Activated CD8-positive, alpha-beta memory T cell treated with anti-CD3 and anti-CD28 coated beads for 36 hours (primary cell): ENCODE data around the gene MTERF4. TPM values are rescaled to one million over a fixed set of nuclear protein-coding genes. Genes with fewer than 3 reads are reported as not detected.
"Not testable (repeated sequence)": the region's sequence is repeated elsewhere in the genome, so short reads cannot be mapped to it uniquely, and the experiment has no call there.

ENCODE experiments used
- CTCF ChIA-PET: fragments of 350-600 bp; sonication (Branson Sonifier 250); formaldehyde crosslinking; loops from one replicate; lab custom pipeline; 2021; ENCODE audit warnings: antibody characterized with exemption; lab: Charles Lee
- POLR2A ChIA-PET: fragments of 350-600 bp; sonication (Branson Sonifier 250); formaldehyde crosslinking; loops from one replicate; lab custom pipeline; 2021; ENCODE audit warnings: antibody characterized with exemption; lab: Charles Lee
- total RNA-seq, 2 experiments: library from RNA; stranded (reverse); gene quantifications; one replicate each; pipeline ENCODE4 v1.2.3, GENCODE V29; 2021

MTERF4 gene
- total RNA-seq, 2 experiments from 2014 or later = 41.3 to 41.4 TPM

DNA sequence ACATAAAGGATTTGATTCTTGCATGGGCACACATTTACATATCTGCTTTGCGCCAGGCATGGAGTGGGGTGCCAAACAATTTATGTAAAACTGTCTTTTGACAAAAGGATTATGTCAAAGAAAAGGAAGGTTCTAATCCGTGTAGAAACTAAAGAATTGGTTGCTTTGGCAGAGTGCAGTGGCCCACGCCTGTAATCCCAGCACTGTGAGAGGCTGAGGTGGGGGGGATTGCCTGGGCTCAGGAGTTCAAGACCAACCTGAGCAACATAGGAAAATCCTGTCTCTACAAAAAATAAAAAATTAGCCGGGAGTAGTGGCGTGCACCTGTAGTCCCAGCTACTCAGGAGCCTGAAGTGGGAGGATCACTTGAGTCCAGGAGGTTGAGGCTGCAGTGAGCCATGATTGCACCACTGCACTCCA is 1.1 kb upstream of the MTERF4 start:
- ChIA-PET POLR2A (no interaction called here), CTCF (interaction anchor here (0.7 kb wide), 1 partner anchor 201 kb away, joined by 4 read pairs; no protein-coding TSS in a partner anchor)

DNA sequence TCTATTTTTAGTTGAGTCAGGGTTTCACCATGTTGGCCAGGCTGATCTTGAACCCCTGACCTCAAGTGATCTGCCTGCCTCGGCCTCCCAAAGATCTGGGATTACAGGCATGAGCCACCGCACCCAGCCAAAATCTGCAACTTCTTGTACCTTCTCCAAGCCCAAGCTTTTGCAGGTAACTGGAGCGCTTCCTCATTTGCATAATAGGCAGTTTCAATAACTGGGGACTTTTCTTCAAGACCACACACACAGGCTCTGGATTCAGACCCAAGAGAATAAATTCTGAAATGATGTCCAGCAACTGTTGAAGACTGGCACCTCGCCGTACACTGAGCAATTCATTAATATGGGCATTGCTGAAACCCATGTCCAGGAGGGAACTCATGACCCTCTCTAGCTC is 2.8 kb downstream of the MTERF4 start:
- POLR2A ChIA-PET = no interaction called here
- CTCF ChIA-PET = interaction anchor here (1.5 kb wide), 1 partner anchor 50 kb away, joined by 4 read pairs; the partner anchor contains the start of gene PASK

DNA sequence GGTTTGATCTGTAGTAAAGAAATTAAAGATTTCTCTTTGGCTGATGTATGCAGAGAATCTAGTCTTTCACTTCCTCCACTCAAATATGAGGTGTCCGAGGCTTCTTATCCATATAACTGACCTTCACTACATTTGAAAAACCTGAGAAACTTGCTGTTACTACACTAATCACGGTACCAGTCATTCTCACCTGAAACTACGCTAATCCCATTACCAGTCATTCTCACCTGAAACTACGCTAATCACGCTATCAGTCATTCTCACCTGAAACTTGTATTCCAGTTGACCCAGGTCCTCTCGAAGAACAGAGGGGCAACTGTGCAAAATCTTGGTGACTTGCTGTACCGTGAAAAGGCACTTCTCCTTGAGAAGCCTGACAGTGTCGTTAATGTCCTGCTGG is 5.1 kb downstream of the MTERF4 start:
- CTCF ChIA-PET = interaction anchor here (0.6 kb wide), 1 partner anchor 19 kb away, joined by 3 read pairs; no protein-coding TSS in a partner anchor
- POLR2A ChIA-PET = no interaction called here

DNA sequence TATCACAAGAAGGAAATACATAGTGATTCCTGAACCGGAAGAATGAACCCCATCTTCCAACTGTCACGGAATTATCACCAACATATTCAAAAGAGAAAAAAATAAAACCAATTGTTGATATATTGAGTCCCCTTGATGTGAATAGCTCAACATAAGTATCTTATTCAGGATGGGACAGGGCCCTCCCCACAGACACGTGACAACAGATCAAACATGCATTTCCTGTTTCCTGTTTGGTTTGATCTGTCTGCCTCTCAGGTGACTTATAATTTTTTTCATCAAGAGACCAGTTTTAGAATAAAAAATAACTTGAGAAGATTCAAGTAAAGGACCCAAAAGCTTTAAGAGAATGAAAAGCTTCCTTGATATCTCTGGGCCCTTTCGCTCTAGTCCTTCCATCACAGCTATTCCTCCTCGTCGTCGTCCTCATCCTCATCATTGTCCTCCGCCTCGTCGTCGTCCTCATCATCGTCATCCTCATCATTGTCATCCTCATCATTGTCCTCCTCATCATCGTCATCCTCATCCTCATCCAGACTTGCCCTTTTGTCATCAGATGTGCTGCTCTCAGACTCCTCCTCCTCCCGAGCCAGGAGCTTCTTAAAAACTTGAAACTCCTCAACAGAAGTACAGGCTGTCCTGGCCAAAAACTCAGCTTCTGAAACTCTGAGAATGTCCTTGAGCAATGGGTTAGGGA is 6.3 kb downstream of the MTERF4 start:
- CTCF ChIA-PET = interaction anchor here (1.1 to 1.8 kb wide), 2 partner anchors 19 to 55 kb away, joined by 3 to 10 read pairs; partner anchors contain the start of gene PPP1R7
- POLR2A ChIA-PET = interaction anchor here (0.6 kb wide), 1 partner anchor 72 kb away, joined by 7 read pairs; no protein-coding TSS in a partner anchor

DNA sequence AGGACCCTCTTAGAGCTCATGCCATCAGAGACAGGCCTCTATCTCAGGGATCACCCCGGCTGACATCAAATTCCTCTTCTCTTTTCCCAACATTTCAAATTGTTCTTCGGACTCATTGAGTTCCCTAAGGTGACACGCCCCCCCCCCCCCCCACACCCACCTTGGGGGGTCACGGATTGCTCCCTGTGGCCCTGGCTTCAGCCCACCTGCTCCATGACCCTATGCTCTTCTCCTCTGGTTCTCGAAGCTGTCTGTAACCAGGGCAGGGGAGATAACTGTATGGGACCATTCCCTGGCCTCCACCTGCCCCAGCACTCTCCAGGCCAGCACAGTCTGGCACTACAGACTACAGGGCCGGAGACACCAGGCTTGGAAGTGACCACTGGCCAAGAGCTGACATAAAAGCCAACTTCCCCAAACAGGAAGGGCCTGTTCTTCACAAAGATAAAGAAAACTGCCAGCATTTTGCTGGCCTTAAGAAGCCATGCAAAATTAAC is 7.1 kb downstream of the MTERF4 start:
- ChIA-PET POLR2A (no interaction called here), CTCF (interaction anchor here (1.8 kb wide), 1 partner anchor 18 kb away, joined by 10 read pairs; no protein-coding TSS in a partner anchor)

DNA sequence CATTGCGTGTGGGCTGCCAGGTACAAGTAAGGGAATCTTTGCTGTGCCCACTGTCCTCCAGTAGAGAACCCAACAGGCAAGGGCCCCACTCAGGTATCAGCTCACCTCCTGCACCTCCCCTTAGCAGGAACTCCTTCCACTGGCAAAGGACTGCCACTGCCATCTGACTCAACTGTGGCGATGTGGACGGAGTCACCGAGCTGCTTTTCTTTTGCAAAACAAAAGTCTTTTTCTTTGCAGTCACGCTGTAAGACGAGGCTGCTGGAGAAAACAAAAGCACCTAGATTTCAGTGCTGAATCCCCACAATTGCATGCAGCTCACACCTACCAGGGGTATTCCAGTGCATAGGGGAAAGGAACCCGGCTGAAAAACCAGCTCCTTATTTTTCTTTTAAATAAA is 7.9 kb downstream of the MTERF4 start:
- ChIA-PET POLR2A (no interaction called here), CTCF (interaction anchor here (1.8 kb wide), 1 partner anchor 17 kb away, joined by 10 read pairs; no protein-coding TSS in a partner anchor)

DNA sequence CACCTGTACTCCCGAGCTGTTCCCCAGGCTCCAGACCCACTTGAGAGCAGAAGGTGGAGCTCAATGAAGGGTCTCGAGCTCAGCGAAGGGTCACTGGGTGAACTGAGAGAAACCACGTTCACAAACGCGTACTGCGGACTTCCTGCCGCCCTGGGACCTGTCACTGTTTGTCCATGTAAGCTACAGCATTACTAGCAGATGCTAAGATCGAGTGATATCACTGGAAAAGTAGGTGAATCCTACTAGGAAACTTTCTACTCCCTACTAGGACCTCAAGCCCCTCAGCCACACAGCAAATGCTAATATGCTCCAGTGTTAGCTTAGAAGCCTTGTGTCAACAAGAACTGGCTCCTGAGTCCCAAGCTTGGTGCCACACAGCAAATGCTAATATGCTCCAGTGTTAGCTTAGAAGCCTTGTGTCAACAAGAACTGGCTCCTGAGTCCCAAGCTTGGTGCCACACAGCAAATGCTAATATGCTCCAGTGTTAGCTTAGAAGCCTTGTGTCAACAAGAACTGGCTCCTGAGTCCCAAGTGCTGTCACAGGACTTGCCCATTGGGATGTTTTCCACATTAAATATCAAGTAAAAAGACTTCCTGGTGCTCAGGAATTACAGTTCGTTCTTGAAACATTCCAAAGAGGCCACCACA is 8.8 kb downstream of the MTERF4 start:
- POLR2A ChIA-PET = not testable (repeated sequence)

DNA sequence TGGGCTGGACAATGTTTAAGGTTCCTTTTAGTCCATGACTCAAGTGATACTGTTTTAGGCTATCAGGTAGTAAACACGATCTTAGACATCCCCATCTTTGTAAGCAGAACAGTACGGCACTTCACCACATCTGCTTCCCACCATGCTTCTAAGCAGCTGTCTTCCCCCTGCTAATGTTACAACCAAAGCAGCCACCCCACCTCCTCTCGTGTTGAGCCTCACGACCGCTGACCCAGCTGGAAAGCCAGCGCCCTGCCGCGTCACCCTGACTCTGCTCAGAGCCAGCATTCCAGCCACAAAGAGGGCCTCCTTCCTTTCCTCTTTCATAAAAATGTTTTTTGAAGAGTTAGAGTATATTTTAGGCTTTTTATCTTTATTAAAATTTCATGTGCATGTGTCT is 9.4 kb downstream of the MTERF4 start:
- ChIA-PET CTCF (interaction anchor here (1.0 to 1.1 kb wide), 2 partner anchors 10 to 14 kb away, joined by 3 to 6 read pairs; no protein-coding TSS in a partner anchor), POLR2A (interaction anchor here (0.6 kb wide), 1 partner anchor 209 kb away, joined by 5 read pairs; no protein-coding TSS in a partner anchor)

More for the DNA sequence above, 8.8 kb downstream of the MTERF4 start:
- CTCF ChIA-PET = interaction anchor here (1.0 to 1.1 kb wide), 2 partner anchors 10 to 15 kb away, joined by 3 to 6 read pairs; no protein-coding TSS in a partner anchor

DNA sequence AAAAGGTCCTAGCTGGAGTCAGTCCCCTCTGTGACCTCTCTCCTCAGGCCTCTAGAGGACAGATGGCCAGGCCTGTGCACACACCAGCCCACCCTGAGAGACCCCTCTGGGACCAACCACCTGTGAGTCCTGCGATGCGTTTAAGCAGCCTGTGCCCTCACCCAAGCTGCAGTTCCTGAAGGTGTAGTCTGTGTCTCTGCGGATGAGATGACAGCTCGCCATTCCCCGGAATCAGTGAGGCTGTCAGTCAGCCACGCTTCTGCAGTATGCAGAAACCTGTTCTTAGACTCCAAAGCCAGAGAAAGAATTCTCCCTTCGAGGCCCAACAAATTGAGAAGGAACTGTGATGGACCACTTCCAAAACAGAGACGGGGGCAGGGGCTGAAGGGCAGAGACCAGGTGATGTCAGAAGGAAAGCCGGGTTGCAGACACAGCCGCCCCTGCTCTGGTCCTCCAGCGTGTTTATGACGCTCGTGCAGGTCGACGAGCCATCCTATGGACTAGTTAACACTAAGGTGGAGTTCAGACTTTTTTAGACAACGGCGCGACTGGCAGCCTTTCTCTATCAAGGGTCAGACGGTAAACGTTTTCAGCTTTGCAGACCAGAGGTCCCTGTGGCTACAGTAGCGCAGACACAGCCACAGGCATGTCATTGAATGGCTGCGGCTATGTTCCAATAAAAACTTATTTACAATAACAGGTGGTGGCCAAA is 10.2 kb downstream of the MTERF4 start:
- CTCF ChIA-PET = interaction anchor here (1.0 kb wide), 1 partner anchor 14 kb away, joined by 6 read pairs; no protein-coding TSS in a partner anchor
- POLR2A ChIA-PET = interaction anchor here (0.6 kb wide), 1 partner anchor 209 kb away, joined by 5 read pairs; no protein-coding TSS in a partner anchor

DNA sequence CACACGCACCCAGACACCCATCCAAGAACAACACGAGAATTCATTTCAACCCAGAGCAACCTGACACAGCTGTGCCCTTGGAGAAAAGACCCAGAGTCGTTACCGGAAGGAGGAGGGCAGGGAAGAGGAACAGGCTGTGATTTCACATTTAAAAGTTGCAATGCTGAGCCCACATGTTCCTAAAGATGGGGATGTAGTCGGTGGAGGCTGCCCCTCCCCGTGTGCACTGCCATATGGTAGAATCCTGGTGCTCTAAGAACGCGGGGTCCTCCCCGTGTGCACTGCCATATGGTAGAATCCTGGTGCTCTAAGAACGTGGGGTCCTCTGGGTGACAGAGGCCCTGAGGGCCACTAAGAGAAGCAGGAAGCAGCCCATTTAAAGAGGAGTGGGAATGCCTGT is 10.9 kb downstream of the MTERF4 start:
- POLR2A ChIA-PET = no interaction called here
- CTCF ChIA-PET = interaction anchor here (1.0 kb wide), 1 partner anchor 12 kb away, joined by 7 read pairs; no protein-coding TSS in a partner anchor

DNA sequence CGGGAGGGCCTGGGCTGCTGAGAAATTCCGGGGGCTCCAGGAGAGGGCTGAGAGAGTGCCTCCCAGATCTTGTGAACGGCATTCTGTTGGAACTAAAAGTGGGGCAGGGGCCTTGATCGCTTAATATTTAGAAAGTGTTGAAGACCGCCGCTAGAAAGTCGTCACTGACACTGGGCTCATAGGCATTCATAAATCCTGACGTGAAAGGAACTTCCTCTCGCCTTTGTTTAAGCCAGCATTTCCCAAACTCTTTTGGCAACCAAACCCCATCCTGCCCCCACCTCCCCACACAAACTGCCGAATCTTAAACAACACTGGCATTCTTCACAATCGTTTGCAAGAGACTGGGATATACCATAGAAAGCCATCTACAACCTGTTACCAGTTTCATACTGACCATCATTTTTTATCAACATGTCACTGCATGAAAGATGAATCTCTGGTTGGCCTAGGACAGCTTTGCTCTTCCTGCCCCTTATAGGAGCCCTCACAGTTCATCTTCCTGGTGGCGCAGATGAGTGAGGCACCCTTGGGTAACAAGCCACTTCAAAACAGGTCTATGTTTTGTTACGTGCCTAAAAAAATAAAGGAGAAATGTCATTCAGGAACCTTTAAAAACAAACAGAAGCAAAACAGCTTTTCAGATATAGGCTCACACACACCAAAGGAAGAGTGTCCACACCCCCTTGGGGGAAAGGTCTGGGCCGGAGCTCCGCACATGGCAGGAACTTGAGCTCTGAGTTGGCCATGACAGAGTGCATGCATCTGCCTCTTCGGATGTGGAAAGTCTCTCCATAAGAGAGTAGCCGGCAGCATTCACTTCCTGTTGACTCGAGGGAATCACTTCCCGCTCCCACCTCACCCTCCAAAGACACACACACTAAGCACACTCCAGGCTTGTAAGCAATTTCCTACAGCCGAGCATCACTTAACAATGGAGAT is 13.0 kb downstream of the MTERF4 start:
- POLR2A ChIA-PET = no interaction called here
- CTCF ChIA-PET = interaction anchor here (0.6 kb wide), 1 partner anchor 11 kb away, joined by 3 read pairs; no protein-coding TSS in a partner anchor

DNA sequence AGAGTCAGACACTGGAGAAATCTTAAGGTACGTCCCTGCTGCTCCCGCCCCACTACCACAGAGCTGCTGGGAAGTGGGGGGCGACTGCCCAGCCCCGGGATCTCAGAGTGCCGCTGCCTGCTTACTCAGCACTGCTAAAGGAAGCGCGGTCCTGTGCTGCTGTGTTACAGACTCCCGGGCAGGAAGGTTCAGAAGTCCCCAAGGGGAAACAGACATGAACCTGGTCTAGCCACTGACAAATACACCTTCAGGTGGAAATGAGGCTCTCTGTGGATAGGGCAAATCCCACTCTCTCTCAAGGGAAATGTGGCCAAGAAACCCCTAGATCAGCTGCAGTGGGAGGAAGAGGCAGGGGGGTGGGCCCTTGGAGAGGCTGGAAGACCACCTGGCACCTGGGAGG is 13.7 kb downstream of the MTERF4 start:
- CTCF ChIA-PET = interaction anchor here (2.5 kb wide), 1 partner anchor 10 kb away, joined by 7 read pairs; no protein-coding TSS in a partner anchor
- POLR2A ChIA-PET = no interaction called here

DNA sequence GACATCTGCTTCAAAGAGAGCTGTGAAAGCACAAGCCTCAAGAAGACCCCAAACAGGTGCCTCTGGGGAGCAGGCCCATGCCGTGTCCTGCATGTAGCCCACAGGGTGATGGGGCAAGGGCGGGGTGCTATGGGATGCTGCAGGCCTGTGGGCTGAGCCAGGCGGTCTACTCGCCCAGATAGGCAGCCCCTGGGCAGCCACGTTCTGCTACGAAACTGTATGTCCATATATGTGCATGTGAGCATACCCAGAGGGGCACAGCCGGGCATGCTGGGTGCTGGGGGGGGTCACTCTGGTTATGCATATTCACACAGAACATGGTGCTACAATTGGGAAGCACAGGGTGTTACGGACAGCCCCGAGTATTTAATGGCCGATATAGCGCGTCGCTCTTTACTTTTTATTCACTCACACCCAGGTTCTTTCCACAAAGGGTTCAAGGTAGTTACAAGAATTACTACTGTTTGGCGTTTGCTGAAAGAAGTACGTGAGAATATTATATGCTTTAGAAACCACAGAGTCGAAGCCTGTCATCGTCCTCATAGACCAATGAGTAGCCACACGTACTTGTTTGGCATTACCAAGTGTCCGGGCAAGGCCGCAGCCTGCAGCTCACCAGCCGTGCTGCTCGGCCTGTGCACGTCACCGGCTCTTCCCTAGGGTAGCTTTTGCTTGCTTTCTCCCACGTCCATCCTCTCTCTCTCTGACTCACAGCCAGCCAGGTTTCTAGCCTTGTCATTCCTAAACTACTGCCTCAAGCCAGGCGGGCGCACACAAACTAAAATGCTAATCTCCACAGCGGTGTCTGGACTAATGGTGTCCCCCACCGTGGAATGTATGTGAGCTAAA is 14.4 kb downstream of the MTERF4 start:
- ChIA-PET POLR2A (no interaction called here), CTCF (interaction anchor here (2.5 kb wide), 1 partner anchor 9 kb away, joined by 7 read pairs; no protein-coding TSS in a partner anchor)

DNA sequence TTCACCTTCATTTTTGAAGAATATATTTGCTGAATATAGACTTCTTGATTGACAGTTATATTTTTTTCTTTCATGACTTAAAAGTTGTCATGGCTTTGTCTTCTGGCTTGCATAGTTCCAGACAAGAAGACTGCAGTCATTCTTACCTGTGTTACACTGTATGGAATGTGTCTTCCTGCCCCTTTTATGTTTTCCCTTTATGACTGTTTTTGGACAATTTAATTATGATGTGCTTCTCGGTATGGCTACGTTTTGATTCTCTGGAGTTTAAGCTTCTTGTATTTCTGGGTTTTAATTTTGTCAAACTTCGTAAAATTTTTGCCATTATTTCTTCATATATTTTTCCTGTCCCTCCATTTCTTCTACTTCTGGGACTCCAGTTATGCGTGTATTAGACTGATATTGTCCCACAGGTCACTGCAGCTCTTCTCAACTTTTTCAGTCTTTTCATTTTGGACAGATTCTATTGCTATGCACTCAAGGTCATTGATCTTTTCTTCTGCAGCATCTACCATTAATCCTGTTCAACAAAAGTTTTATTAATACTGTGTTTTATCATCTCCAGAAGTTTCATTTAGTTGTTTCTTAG is 17.1 kb downstream of the MTERF4 start:
- ChIA-PET CTCF (interaction anchor here (1.0 kb wide), 1 partner anchor 21 kb away, joined by 3 read pairs; no protein-coding TSS in a partner anchor), POLR2A (no interaction called here)

DNA sequence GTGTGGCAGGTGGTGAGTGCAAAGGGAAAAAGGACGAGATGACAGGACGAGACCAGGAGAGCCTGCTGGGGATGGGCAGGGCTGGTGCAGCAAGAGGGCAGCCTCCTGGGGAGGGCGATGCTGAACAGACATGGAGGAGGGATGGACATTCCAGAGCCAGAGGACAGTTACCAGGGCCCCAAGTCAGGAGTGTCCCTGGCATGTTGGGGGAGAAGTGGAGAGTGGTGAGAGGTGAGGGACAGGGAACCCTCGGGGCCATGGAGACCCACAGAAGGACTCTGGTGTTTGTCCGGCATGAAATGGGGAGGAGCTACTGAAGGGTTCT is 19.0 kb downstream of the MTERF4 start:
- ChIA-PET POLR2A (no interaction called here), CTCF (interaction anchor here (1.3 kb wide), 1 partner anchor 10 kb away, joined by 3 read pairs; no protein-coding TSS in a partner anchor)

DNA sequence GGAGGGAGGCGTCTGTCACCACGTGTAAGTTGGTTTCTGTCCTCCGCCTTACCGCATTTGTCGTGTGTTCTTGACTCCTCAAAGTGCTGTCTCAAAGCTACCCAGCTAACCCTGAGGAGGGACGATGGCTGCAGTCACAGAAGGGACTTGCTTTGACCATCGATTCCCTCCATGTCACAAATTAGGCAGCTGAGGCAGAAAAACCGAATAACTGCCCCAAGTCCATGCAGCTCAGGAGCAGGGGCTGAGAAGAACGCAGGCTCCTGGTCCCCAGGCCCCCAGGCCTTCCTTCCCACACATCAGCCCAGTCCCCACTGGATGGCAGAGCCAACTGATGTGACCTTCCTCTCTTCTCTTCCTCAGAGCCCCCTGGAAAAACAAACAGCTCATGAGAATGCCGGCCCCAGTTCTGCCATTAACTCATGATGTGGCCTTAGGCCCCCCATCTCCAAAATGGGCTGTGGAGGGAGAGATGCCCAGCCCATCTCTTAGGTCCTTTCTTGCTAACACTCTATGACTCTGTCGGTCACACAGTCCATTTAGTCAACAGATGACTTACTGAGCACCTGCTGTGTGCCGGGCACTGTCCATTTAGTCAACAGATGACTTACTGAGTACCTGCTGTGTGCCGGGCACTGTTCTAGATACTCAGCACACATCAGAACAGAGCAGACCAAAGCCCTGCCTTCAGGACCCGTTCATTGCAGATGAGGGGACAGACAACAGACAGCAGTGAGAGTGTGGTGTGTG is 19.6 kb downstream of the MTERF4 start:
- POLR2A ChIA-PET = no interaction called here
- CTCF ChIA-PET = interaction anchor here (1.3 kb wide), 1 partner anchor 11 kb away, joined by 3 read pairs; no protein-coding TSS in a partner anchor
